Prostate gland (tissue), 2 donors: ENCODE data around the gene CDK5RAP3. TPM values are rescaled to one million over a fixed set of nuclear protein-coding genes. Genes with fewer than 3 reads are reported as not detected.

Experiments
- DNase-seq: peaks from one replicate; pipeline ENCODE4 v3.0.0-alpha.2; 2019; ENCODE audit warnings: low spot score
- H3K27ac ChIP-seq, 2 donors: fragments of 200-600 bp; sonication (generic); 2 replicates each; pipeline ENCODE4 v1.5.1; 2017 to 2019
- H3K27me3 ChIP-seq: fragments of 200-600 bp; sonication (generic); replicated peaks from 2 replicates; pipeline ENCODE4 v1.5.1; 2019; ENCODE audit not compliant: insufficient read depth
- H3K36me3 ChIP-seq, 2 donors: fragments of 200-600 bp; sonication (generic); 1 replicate in 1 of 2; 2 replicates in 1 of 2; pipeline versions ENCODE4 v1.5.1 to v1.8.1; 2017 to 2019
- H3K4me1 ChIP-seq: fragments of 200-600 bp; sonication (generic); replicated peaks from 2 replicates; pipeline ENCODE4 v1.5.1; 2019
- H3K4me3 ChIP-seq, 2 donors: fragments of 200-600 bp; sonication (generic); 2 replicates each; pipeline ENCODE4 v1.5.1; 2017 to 2019
- H3K9me3 ChIP-seq: fragments of 200-600 bp; sonication (generic); 2 replicates; pipeline ENCODE4 v1.5.1; 2017
- POLR2A ChIP-seq: fragments of 450-650 bp; IDR thresholded peaks from one replicate; pipeline ENCODE4 v1.6.1; 2016; ENCODE audit warnings: antibody characterized with exemption, mild to moderate bottlenecking
- POLR2AphosphoS5 ChIP-seq: sonication (generic); formaldehyde crosslinking; IDR thresholded peaks from one replicate; pipeline ENCODE4 v1.6.1; 2017; ENCODE audit warnings: antibody characterized with exemption
- WGBS: methylation state at CpG from one replicate; pipeline ENCODE4 v1.1.5; 2018; 5-methylcytosine and 5-hydroxymethylcytosine counted together
- intact Hi-C: fragments of 100-400 bp; cut with DNase I; formaldehyde crosslinking; loops from one replicate; pipeline ENCODE4 v1.14.2; 2022
- total RNA-seq, 2 donors: library from RNA; depleted of rRNA; stranded (reverse); fragments of >200 nt; gene quantifications; one replicate each; pipeline ENCODE4 v1.1.0, GENCODE V29; 2016
- TF ChIP-seq, protein P1 (sequence below), 4 experiments: fragments of 200-600 bp in 2 of 4; fragments of 450-650 bp in 2 of 4; sonication (generic) in 2 of 4; IDR thresholded peaks; 1 replicate in 3 of 4; 2 replicates in 1 of 4; pipeline ENCODE4 v1.5.1; 2016 to 2019; ENCODE audit warnings: antibody characterized with exemption in 4 of 4, mild to moderate bottlenecking in 2 of 4, moderate library complexity in 2 of 4

Gene CDK5RAP3
- total RNA-seq, 2 donors from 2014 or later, result 185 to 193 TPM

DNA sequence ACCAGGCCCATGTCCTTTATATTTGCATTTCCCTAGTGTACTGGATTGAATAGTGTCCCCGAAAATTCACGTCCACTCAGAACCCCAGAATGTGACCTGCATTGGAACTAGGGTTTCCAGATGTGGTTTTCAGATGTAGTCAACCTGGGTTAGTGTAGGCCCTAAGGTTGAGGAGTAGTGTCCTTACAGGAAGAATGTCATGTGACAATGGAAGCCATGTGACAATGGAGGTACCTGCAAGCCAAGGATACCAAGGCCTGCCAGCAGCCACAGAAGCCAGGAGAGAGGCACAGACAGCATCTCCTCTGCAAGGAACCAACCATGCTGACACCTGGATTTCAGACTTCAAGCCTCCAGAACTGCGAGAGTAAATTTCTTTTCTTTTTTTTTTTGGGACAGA, 8.0 kb upstream of the CDK5RAP3 start:
- 89% methylated on average over 3 of the region's 3 CpGs for WGBS
- no peaks in the 10 kb centered on the region for H3K9me3 ChIP-seq
- intact Hi-C loops, result no loop called here
- no peak for TF ChIP-seq POLR2A
- no peak overlapping the region for H3K27ac ChIP-seq
- H3K4me1 ChIP-seq, result no peaks in the 10 kb centered on the region
- no peaks in the 10 kb centered on the region for H3K36me3 ChIP-seq
- H3K4me3 ChIP-seq, result no peak overlapping the region
- H3K27me3 ChIP-seq, result no peaks in the 10 kb centered on the region
- DNase-seq, result no peak

DNA sequence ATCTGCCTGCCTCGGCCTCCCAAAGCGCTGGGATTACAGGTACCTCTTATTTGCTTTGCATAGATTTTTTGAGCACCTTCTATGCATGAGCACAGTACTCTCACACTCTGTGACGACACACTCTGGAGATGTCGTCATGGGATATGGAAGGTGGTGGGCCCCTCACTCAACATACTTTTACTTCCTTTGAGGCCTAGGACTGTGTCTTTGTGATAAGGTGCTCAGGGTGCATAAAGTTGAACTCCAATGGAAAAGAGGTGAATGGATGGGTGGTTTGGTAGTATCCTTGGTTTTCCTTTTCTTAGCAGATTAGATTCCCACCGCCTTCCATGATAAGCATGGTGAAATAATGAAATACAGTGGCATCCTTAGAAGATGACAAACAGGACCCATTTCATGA, 6.1 kb upstream of the CDK5RAP3 start:
- intact Hi-C loops, result no loop called here
- Histone ChIP-seq H3K27me3 (no peaks in the 10 kb centered on the region), H3K9me3 (no peaks in the 10 kb centered on the region), H3K36me3 (no peaks in the 10 kb centered on the region), H3K4me1 (no peaks in the 10 kb centered on the region), H3K27ac (no peak overlapping the region), H3K4me3 (no peak overlapping the region)
- no peak for DNase-seq
- WGBS, result 98% methylated on average over 5 of the region's 5 CpGs
- TF ChIP-seq, protein P1, sequence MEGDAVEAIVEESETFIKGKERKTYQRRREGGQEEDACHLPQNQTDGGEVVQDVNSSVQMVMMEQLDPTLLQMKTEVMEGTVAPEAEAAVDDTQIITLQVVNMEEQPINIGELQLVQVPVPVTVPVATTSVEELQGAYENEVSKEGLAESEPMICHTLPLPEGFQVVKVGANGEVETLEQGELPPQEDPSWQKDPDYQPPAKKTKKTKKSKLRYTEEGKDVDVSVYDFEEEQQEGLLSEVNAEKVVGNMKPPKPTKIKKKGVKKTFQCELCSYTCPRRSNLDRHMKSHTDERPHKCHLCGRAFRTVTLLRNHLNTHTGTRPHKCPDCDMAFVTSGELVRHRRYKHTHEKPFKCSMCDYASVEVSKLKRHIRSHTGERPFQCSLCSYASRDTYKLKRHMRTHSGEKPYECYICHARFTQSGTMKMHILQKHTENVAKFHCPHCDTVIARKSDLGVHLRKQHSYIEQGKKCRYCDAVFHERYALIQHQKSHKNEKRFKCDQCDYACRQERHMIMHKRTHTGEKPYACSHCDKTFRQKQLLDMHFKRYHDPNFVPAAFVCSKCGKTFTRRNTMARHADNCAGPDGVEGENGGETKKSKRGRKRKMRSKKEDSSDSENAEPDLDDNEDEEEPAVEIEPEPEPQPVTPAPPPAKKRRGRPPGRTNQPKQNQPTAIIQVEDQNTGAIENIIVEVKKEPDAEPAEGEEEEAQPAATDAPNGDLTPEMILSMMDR (IDR thresholded peaks at IDR 0.05), result no peak
- TF ChIP-seq POLR2AphosphoS5 (no peak), POLR2A (no peak)

DNA sequence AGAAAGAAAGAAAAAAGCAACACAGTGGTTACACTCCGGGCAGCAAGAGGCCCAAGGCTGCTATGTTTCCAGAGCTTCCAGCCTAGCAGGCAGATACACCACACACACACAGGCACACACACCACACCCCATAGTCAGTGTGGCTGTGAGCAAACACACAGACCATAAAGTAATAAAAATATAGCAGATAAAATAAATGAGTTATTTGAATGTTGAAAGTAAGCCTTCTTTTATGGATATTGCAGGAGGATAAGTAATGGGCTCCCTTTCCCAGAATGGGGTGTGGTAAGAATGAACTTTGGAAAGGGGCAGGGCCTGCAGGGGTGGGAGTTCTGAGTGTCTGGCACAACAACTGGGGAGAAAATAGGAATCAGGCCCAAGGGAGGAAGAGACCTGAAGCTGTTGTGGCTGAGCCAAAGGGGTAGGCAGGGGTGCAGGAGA, 4.8 kb upstream of the CDK5RAP3 start:
- peak; percentile 64 for DNase-seq
- H3K27me3 ChIP-seq, result no peaks in the 10 kb centered on the region

DNA sequence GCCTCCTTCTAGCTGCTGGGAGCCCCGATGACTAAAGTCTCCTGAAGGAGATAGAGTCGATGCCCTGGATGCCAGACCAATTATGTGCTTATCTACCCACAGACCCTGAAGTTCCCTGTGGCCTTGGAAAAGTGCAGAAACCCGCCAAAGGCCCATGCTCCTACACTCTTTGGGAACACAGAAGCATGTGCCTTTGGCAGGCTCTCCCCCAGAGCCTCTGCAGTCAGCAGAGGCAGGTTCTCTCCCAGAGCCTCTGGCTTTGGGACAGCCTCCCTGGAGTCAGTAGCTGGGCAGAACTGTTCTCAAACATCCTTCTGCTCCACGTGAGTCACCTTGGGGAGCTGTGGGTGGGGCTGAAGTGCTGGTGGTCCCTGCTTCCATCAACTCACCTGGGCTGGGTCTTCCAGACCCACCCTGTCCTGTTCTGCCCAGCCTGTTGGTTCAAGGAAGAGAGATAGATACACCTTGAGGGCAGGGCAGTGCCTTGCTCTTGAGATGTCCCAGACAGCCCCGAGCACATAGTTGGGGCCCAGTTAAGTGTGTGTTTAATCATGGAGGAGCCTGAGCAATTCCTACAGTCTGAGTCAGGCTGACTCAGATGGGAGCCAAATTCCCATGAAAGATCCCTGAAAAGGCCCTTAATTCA, 3.2 kb upstream of the CDK5RAP3 start:
- intact Hi-C loops, result no loop called here
- Histone ChIP-seq H3K9me3 (no peaks in the 10 kb centered on the region), H3K27ac (peak overlapping the region; percentile 13 to 65), H3K4me1 (no peaks in the 10 kb centered on the region), H3K36me3 (no peaks in the 10 kb centered on the region), H3K4me3 (no peak overlapping the region), H3K27me3 (no peaks in the 10 kb centered on the region)
- 52% methylated on average over 5 of the region's 5 CpGs for WGBS
- TF ChIP-seq, protein P1 (IDR thresholded peaks at IDR 0.05), result no peak
- no peak for TF ChIP-seq POLR2AphosphoS5
- no peak for TF ChIP-seq POLR2A
- DNase-seq, result no peak

More for the DNA sequence above, 4.8 kb upstream of the CDK5RAP3 start:
- H3K4me1 ChIP-seq, result no peaks in the 10 kb centered on the region
- WGBS, result 36% methylated on average over 1 of the region's 1 CpG
- intact Hi-C loops, result no loop called here
- peak overlapping the region; percentile 65 to 68 for H3K27ac ChIP-seq
- H3K36me3 ChIP-seq, result no peaks in the 10 kb centered on the region
- TF ChIP-seq, protein P1 (IDR thresholded peaks at IDR 0.05), result no peak
- no peak for TF ChIP-seq POLR2A
- TF ChIP-seq POLR2AphosphoS5, result peak; percentile 81
- no peaks in the 10 kb centered on the region for H3K9me3 ChIP-seq
- H3K4me3 ChIP-seq, result no peak overlapping the region

DNA sequence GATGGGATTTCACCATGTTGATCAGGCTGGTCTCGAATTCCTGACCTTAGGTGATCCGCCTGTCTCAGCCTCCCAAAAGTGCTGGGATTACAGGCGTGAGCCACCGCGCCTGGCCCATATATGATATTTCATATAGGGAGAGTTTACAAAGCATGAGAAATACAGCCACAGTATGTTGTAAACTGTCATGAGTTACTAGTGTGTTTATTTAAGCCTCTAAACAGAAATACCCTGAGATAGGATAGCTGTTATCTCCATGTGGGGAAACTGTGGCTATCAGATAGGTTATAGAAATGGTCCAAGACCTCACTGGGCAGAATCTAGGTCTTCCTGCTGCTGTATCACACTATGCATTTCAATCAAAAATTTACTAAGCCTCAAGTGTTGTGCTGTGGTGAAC, 2.1 kb upstream of the CDK5RAP3 start:
- Histone ChIP-seq H3K36me3 (no peaks in the 10 kb centered on the region), H3K27ac (no peak overlapping the region), H3K4me1 (no peaks in the 10 kb centered on the region), H3K27me3 (no peaks in the 10 kb centered on the region), H3K4me3 (no peak overlapping the region), H3K9me3 (no peaks in the 10 kb centered on the region)
- intact Hi-C loops, result no loop called here
- TF ChIP-seq, protein P1 (IDR thresholded peaks at IDR 0.05), result no peak
- TF ChIP-seq POLR2A (no peak), POLR2AphosphoS5 (no peak)
- WGBS, result 90% methylated on average over 5 of the region's 5 CpGs
- DNase-seq, result no peak
